ENCODE results near the gene TAF1C.

DNA sequence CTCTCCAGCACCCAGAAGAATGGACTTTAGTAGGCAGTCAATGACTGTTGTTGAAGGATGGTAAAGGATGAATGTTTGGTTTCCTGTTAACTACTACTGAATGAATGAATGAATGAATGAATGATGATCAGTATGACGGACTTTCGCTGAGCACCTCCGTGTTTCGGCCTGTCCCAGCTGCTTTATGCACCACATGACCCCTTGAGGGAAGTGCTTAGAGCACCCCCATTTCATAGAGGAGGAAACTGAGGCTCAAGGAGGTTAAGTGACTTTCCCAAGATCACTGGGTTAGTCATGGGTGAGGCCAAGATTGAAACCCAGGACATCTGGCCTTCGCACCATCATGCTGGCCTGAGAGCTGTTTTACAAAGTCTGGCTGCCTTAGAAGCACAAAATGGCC lies 46.1 kb upstream of the TAF1C start:
- TF ChIP-seq, protein P1, sequence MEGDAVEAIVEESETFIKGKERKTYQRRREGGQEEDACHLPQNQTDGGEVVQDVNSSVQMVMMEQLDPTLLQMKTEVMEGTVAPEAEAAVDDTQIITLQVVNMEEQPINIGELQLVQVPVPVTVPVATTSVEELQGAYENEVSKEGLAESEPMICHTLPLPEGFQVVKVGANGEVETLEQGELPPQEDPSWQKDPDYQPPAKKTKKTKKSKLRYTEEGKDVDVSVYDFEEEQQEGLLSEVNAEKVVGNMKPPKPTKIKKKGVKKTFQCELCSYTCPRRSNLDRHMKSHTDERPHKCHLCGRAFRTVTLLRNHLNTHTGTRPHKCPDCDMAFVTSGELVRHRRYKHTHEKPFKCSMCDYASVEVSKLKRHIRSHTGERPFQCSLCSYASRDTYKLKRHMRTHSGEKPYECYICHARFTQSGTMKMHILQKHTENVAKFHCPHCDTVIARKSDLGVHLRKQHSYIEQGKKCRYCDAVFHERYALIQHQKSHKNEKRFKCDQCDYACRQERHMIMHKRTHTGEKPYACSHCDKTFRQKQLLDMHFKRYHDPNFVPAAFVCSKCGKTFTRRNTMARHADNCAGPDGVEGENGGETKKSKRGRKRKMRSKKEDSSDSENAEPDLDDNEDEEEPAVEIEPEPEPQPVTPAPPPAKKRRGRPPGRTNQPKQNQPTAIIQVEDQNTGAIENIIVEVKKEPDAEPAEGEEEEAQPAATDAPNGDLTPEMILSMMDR (conservative IDR thresholded peaks at IDR 0.05; ENCODE audit: low read depth in 2 of 2), result no peak
- no peak for TF ChIP-seq POLR2AphosphoS5 (IDR thresholded peaks at IDR 0.05; ENCODE audit: low read depth)
- no peak for TF ChIP-seq ZNF462 (CRISPR knock-in tag; IDR thresholded peaks at IDR 0.05)
- no peak for TF ChIP-seq EZH2 (IDR thresholded peaks at IDR 0.05; ENCODE audit: low read depth, unreplicated experiment)
- TF ChIP-seq, protein P2, sequence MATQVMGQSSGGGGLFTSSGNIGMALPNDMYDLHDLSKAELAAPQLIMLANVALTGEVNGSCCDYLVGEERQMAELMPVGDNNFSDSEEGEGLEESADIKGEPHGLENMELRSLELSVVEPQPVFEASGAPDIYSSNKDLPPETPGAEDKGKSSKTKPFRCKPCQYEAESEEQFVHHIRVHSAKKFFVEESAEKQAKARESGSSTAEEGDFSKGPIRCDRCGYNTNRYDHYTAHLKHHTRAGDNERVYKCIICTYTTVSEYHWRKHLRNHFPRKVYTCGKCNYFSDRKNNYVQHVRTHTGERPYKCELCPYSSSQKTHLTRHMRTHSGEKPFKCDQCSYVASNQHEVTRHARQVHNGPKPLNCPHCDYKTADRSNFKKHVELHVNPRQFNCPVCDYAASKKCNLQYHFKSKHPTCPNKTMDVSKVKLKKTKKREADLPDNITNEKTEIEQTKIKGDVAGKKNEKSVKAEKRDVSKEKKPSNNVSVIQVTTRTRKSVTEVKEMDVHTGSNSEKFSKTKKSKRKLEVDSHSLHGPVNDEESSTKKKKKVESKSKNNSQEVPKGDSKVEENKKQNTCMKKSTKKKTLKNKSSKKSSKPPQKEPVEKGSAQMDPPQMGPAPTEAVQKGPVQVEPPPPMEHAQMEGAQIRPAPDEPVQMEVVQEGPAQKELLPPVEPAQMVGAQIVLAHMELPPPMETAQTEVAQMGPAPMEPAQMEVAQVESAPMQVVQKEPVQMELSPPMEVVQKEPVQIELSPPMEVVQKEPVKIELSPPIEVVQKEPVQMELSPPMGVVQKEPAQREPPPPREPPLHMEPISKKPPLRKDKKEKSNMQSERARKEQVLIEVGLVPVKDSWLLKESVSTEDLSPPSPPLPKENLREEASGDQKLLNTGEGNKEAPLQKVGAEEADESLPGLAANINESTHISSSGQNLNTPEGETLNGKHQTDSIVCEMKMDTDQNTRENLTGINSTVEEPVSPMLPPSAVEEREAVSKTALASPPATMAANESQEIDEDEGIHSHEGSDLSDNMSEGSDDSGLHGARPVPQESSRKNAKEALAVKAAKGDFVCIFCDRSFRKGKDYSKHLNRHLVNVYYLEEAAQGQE (IDR thresholded peaks at IDR 0.05; ENCODE audit: unreplicated experiment), result no peak
- no peak for TF ChIP-seq CREB1 (CRISPR knock-in tag; IDR thresholded peaks at IDR 0.05; ENCODE audit: low read depth)

Measured in GM23338 (cell line).